GM21367 (cell line): Measurements from ENCODE around the gene ZSCAN10.
A peak's percentile ranks its signal among the peaks of the same experiment; 100 is the strongest.

Experiments used
- ATAC-seq: cut with Tn5 transposase; IDR thresholded peaks from one replicate; pipeline ENCODE4 v1.9.1; 2021; ENCODE audit not compliant: unreplicated experiment

ZSCAN10 gene

GRCh38 chr16:3112058-3112880 is 13.2 kb upstream of the ZSCAN10 start, which contains the start of gene ZNF205:
Gene ZNF205, plus strand, starts transcription at chr16:3112586. Its CDS starts 845 bp downstream, at chr16:3113431.
- ATAC-seq = no peak

GRCh38 chr16:3106205-3106928 is 7.3 kb upstream of the ZSCAN10 start:
- ATAC-seq = no peak

DNA sequence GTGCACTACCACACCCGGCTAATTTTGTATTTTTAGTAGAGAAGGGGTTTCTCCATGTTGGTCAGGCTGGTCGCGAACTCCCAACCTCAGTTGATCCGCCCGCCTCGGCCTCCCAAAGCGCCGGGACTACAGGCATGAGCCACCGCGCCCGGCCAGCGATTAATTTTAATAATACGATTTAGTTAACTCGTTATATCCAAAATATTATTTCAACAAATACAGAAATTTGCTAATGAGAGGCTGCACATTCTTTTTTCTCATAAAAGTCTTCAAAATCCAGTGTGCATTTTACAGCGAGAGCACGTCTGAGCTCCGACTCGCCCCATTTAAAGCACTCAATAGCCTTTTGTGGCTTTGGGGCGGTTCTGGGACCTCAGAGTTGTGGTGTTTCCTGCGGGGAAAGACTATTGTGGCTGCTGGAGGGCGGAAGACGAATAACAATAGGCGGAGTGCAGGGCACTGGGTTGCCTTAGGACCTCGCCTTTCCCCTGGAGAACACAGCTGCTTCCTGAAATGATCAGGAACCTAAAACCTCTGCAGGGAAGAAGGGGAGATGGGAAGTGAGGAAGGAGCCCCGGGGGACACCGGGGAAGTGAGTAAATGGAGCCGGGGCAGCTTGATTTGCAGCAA is 2.9 kb upstream of the ZSCAN10 start:
- ATAC-seq = no peak

DNA sequence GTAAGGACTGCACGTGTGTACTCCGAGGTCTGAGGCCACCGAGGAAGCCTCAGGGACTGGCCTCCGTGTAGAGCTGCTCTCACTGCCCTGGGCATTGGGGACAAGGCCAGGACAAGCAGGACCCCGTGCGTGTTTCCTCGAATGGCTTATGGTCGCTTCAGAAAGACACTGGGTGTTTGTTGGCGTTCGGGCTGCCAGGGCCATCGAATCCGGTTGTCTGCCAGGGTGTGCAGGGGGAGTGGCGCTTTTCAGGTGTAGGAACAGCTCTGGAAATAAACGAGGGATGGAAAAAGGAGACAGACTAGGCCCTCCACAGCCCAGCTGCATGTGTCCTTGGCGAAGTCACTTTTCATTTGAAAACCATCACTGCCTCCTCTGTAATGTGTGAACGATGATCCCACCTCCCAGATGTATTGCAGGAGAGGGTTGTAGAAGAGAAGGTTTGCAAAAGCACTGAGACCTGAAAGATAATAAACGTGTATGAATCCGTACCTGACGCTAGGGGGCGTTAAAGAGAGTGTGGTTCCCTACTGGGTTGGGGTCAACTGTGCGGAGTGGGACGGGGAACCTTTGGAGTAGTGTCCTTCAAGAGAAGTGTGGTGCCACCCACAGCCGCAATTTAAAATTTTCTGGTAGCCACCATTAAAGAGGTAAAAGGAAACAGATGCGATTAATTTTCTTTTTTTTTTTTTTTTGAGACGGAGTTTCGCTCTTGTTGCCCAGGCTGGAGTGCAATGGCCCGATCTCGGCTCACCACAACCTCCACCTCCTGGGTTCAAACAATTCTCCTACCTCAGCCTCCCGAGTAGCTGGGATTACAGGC is 2.1 kb upstream of the ZSCAN10 start:
- ATAC-seq = no peak

DNA sequence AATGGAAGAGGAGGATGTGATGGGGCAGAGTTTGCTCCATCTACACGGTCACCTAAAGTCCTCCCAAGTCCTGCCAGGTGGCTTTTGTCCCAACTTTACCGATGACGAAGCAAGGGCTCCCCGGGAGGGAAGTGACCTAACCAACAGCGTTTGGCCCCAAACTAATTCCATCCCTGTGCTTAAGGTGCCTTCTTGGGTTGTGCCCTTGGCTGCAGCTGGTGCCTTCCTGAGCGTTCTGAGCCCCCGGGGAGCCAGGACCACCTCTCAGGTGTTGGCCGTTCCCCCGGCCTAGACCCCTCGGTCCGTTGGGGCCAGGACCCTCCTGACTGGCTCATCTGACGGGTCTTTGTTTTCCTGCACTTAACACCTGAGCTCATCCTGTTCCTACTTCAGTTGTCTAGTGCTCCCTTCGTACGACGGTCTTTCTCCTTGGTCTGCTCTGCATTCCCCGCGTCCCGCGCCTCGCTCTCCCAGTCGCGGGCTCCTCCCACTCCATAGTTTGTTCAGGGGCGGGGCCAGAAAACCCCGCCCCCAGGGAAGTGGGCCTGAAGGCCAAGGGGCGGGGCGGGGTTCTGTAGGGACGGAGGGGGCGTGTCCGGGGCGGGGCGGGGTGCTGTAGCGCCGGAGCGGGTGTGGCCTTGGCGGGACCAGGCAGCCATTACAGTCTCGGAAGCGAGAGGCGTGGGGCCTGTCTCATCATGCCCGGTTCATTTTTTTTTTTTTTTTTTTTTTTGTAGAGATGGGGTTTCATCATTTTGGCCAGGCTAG is 822 bp upstream of the ZSCAN10 start:
- ATAC-seq = peak; percentile 52

GRCh38 chr16:3099395-3099731 is 269 bp upstream of the ZSCAN10 start:
- no peak for ATAC-seq

- ATAC-seq = no peak
Observed at GRCh38 chr16:3097266-3097665, 1.8 kb downstream of the ZSCAN10 start.

GRCh38 chr16:3096362-3096761 is 2.7 kb downstream of the ZSCAN10 start:
- no peak for ATAC-seq

DNA sequence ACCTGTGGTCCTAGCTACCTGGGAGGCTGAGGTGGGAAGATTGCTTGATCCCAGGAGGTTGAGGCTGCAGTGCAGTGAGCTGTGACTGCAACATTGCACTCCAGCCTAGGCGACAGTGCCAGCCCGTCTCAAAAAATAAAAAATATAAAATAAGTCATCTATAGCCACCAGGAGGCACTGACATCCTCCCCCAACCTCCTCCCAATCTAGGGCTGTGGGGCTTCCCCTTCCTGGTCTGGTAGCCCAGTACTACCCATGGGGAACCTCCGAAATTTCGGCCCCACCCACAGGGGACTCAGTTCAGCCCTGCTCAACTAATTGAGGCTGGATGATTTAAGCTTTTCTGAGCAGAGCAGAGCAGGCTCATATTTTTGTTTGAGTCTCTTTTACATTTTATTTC is 3.2 kb downstream of the ZSCAN10 start:
- ATAC-seq = no peak

- ATAC-seq = no peak
Observed at GRCh38 chr16:3094289-3095027, 4.6 kb downstream of the ZSCAN10 start.

DNA sequence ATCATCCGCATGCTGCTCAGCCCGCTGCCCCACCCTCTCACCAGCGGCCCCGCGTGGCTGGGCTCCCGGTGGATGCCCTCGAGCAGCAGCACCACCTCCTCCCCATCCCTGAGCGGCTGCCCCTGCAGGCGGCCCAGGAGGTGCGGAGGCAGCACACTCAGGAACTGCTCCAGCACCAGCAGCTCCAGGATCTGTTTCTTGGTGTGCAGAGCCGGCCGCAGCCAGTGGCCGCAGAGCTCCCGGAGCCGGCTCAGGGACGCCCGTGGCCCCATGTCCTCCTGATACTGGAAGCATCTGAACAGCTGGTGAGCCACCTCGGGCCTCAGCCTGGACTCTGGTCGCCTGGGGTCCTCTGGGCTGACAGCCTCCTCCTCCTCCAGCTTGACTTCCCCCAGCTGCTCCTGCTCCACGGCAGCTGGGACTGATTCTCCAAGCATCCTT is 6.6 kb downstream of the ZSCAN10 start:
- no peak for ATAC-seq

GRCh38 chr16:3091551-3091950 is 7.5 kb downstream of the ZSCAN10 start:
- ATAC-seq = no peak

GRCh38 chr16:3089717-3090592 is 9.1 kb downstream of the ZSCAN10 start:
- no peak for ATAC-seq

GRCh38 chr16:3088925-3089716 is 10.0 kb downstream of the ZSCAN10 start:
- no peak for ATAC-seq

- no peak for ATAC-seq
Observed at GRCh38 chr16:3088450-3088849, 10.6 kb downstream of the ZSCAN10 start.

DNA sequence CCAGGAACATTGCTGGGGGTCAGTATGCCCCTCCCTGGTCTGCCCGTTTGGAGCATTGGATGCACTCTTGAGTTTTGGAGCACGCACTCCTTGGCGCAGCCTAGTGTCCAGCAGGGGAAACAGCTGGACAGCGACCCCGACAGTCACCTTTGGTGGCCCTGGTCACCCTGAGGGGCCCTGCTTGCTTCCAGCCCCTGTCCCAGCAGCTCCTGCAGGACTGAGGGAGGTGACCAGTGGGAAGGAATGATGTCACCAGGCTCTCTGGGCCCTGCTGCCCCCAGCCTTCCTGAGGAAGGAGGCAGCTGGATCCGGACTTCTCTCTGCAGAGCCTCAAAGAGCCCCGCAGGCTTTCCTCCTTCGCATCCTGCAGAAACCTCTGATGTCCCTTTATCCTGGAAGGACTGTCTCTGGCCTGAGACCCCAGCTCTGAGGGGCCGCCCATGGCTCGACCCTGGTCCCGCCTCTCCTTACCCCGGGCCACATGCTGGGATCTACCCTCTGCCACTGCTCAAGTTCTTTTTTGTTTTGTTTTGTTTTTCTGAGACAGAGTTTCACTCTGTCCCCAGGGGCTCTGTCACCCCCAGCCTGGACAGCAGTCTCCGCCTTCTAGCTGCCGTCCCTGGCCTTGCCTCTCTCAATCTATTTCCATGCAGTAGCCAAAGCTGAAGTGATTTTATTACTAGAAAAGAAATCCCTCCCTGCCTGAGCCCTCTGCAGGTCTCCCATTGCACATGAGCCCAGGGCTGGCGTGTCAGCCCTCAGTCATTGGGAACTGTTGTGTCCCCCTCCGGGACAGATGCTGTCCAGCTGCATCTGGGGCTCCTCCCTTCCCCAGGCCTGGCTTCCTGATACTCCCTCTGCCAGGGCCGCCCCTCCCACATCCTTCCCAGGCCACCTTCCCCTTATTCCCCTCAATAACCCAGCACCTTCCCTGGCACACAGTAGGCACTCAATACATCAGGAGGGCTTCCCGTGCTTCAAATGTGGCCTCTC is 11.6 kb downstream of the ZSCAN10 start:
- no peak for ATAC-seq
